ENCODE results near the gene KDM5B. TPM values are rescaled to one million over a fixed set of nuclear protein-coding genes. Genes with fewer than 3 reads are reported as not detected.

Gene KDM5B
- 161 TPM for total RNA-seq

GRCh38 chr1:202807926-202808757, at the start of gene KDM5B:
KDM5B (minus strand) TSS chr1:202808421; CDS start chr1:202808305, 116 bp downstream.

GRCh38 chr1:202810615-202811295, 2.5 kb upstream of the KDM5B start, which contains the start of gene PCAT6:
PCAT6 (plus strand) TSS chr1:202810954.

GRCh38 chr1:202710070-202711045, 97.9 kb downstream of the KDM5B start, which contains the start of gene SYT2:
SYT2 (minus strand) TSS chr1:202710454; CDS start chr1:202605772, 104,682 bp downstream.

Small RNA genes lying within 50 kb of the gene (small RNA-seq; reads per million reads assigned to genes)
- not detected for gene AC098934.3 (ENCODE audit: low replicate concordance)

Other genes starting within 250 kb of the KDM5B start
- 1.3 TPM for gene SYT2, start 98.0 kb downstream of the KDM5B start, total RNA-seq
- gene PCAT6, start 2.5 kb upstream of the KDM5B start, total RNA-seq, result not detected
- gene RABIF, start 80.7 kb upstream of the KDM5B start, total RNA-seq, result 4.8 TPM
- gene KLHL12, start 118.8 kb upstream of the KDM5B start, total RNA-seq, result 24.2 TPM
- gene ADIPOR1, start 149.9 kb upstream of the KDM5B start, total RNA-seq, result 99.1 TPM
- 49.0 TPM for gene CYB5R1, start 158.8 kb upstream of the KDM5B start, total RNA-seq
- gene TMEM183A, start 199.0 kb upstream of the KDM5B start, total RNA-seq, result 61.5 TPM
- gene PPFIA4, start 218.1 kb upstream of the KDM5B start, total RNA-seq, result 14.0 TPM

All from metanephros (tissue), 2 donors.